GM18873 (cell line): ENCODE measurements around the gene TLE2.

Source experiments
- ATAC-seq: cut with Tn5 transposase; IDR thresholded peaks from one replicate; pipeline ENCODE4 v1.9.1; 2021; ENCODE audit warnings: mild to moderate bottlenecking, moderate library complexity, moderate number of reproducible peaks; ENCODE audit not compliant: unreplicated experiment, low FRiP score

Gene TLE2

GRCh38 chr19:3029065-3029923 lies at the start of gene TLE2:
TLE2 (minus strand) TSS chr19:3029280; CDS start chr19:3028904, 376 bp downstream.
- no peak for ATAC-seq

- no peak for ATAC-seq
Observed at GRCh38 chr19:3075605-3076431, 46.7 kb upstream of the TLE2 start.

- no peak for ATAC-seq
Observed at GRCh38 chr19:3073931-3074595, 45.0 kb upstream of the TLE2 start.

GRCh38 chr19:3073159-3073563 lies 44.1 kb upstream of the TLE2 start:
- ATAC-seq: no peak

GRCh38 chr19:3071768-3072167 lies 42.7 kb upstream of the TLE2 start:
- no peak for ATAC-seq

GRCh38 chr19:3068071-3068470 lies 39.0 kb upstream of the TLE2 start:
- ATAC-seq: no peak

GRCh38 chr19:3067563-3067962 lies 38.5 kb upstream of the TLE2 start:
- no peak for ATAC-seq

- ATAC-seq: no peak
Observed at GRCh38 chr19:3066482-3067049, 37.5 kb upstream of the TLE2 start.

GRCh38 chr19:3065675-3066357 lies 36.7 kb upstream of the TLE2 start:
- peak; percentile 70 for ATAC-seq

GRCh38 chr19:3064011-3064330 lies 34.9 kb upstream of the TLE2 start:
- no peak for ATAC-seq

- no peak for ATAC-seq
Observed at GRCh38 chr19:3062165-3063105, 33.4 kb upstream of the TLE2 start, which contains the start of gene TLE5. TLE5 (minus strand) TSS chr19:3062495; CDS start chr19:3062200, 295 bp downstream.

- no peak for ATAC-seq
Observed at GRCh38 chr19:3061182-3062161, 32.4 kb upstream of the TLE2 start.

GRCh38 chr19:3060857-3061181 lies 31.7 kb upstream of the TLE2 start:
- ATAC-seq: no peak

GRCh38 chr19:3059653-3060052 lies 30.6 kb upstream of the TLE2 start:
- ATAC-seq: no peak

GRCh38 chr19:3058821-3059314 lies 29.8 kb upstream of the TLE2 start:
- no peak for ATAC-seq

- ATAC-seq: no peak
Observed at GRCh38 chr19:3058009-3058820, 29.1 kb upstream of the TLE2 start.

- no peak for ATAC-seq
Observed at GRCh38 chr19:3057275-3057714, 28.2 kb upstream of the TLE2 start.
